ENCODE measurements around the gene RAD51D.
"Not testable (repeated sequence)": the region's sequence is repeated elsewhere in the genome, so short reads cannot be mapped to it uniquely, and the experiment has no call there.

The RAD51D gene

DNA sequence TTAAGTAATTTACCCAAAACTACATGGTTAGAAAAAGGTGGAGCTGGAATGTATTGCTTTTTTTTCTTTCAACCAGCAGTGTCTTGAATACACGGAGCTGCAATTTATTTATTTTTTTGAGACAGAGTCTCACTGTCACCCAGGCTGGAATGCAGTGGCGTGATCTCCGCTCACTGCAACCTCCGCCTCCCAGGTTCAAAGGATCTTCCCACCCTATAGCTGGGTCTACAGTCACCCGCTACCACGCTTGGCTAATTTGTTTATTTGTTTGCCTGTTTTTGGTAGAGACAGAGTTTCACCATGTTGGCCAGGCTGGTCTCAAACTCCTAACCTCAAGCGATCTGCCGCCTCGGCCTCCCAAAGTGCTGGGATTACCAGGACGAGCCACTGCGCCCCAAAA is 29.0 kb downstream of the RAD51D start:
- not testable (repeated sequence) for DNase-seq (ENCODE audit: low spot score)

DNA sequence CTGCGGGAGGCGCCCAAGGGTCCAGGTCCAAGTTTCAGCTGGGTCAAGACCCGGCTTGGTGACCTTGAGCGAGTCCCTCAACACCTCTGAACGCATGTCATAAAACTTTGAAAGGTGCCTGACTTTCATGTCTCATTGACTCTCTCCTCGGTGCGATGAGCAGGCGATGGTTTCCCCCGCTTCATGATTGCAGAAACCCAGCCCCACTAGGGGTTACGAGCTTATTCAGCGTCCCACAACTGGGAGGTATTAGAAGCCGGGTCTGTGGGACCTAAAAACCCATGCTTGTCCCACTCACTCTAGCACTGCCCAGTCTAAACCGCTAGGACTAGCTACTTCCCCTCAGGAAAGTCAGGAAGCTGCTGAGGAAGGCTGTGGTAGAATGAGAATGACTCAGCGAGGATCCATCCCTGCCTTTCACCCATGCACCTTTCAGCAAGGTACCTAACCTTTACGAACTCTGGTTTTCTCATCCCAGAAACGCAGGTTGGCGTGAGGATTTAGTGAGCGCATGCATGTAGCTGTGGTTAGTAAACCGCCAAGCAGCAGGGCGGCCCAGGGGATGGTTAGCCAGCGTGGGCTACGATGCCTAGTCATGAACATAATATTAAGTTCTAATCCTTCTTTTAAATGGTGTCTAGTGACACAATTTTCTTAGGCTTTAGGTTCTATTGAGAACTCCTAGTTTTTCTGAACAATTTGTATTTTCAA is 29.9 kb downstream of the RAD51D start:
- DNase-seq (ENCODE audit: low spot score), result no peak

DNA sequence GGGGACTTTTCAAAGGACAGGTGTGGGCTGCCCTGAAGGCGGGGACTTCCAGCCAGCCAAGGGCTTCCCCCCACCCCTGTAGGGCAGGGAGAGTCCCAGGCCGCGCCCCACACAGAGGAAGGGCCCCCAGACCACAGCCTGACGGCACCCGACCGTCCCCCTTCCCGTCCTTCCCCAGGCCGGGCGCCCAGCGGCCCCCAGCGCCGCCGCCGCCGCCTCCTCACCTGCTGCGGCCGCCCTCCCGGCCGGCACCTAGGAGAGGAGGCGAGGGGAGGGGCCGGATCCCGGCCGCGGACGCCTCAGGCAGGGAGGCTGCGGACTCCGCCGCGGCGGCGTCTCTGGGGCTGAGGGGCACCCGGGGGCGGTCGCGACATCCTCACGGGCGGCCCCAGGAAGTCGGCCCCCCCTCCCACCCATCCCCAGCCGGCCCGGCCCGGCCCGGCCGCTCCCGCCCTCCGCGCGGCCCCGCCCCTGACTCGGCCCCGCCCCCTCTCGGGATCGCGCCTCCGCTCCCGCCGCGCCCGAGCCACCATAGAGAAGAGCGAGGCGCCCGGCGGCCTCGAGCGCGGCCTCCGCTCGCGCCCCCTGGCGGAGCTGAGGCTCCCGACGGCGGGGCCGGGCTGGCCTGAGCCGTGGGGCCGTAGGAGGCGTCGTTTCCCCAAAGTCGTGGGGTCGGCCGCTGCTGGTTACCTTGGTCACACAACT is 30.6 kb downstream of the RAD51D start:
- DNase-seq (ENCODE audit: low spot score), result peak; percentile 95

DNA sequence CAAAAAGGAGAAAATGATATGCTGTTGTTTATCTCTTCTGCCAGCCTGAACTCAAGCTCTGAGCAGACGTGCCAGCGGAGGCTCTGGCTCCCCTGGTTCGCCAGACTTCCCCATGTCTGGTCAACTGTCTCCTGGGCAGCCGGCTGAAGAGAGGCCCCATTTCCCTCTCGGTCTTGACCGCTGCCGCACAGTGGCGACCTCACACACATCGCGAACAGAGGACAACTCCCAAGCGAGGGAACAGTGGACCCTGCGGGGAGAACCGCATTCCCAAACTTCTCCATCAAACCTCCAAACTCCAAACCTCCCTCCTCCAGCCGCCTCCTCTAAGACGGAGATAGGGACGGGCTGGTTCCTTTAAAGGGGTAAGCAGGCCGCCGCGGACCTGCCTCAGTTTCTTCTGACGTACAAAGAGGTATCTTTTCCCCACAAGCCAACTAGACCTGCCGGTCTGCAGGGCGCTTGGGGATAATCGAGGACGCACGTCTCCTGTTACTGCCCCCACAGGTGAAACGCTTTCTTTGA is 31.2 kb downstream of the RAD51D start:
- peak; percentile 55 for DNase-seq (ENCODE audit: low spot score)

DNA sequence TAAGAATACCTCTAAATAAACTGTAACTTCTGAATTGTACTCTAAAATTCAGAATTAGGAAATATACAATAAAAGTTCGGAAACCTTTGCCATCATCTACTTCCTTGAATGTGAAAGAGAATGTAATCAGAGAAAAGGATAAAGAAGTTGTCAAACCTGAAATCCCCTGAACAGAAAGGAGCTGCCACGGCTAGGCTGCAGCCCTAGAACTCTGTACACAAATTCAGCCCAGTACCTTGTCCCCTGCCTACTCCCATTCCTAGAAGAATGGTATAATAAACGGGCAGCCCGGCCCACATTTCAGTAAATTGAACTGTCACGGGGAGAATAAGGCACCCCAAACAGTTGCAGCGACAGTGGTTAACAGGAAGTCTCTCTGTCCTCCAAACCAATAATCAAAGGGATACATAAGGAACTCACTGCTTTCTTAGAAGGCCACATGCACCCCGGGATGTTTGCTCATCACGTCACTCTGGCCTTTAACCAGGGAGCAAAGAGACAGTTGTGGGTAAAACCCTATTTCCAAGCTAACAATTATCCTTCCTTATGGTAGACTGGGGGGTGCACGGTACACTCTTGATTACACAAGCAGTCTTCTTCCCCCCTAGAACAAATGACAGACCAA is 31.8 kb downstream of the RAD51D start:
- DNase-seq (ENCODE audit: low spot score), result no peak

DNA sequence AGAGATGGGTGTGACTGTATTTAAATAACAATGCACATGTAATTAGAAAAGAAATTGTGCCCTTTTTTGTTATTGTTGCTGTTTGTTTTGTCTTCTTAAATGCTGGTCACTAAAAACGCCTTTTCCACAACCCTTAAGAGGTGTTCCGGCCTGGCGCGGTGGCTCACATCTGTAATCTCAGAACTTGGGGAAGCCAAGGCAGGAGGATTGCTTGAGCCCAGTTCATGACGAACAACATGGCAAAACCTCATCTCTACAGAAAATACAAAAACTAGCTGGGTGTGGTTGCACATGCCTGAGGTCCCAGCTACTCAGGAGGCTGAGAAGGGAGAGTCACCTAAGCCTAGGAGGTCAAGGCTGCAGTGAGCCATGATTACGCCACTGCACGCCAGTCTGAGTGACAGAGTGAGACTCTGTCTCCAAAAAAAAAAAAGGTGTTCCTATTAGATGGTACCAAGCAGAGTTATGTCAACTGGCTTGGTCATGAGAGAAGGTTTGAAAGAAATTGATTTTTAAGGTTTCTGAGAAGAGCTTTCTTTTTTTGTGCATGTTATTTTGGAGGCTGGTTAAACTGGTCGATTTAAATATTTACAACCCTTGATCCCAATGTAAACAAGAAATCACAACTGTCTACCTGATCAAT is 32.6 kb downstream of the RAD51D start:
- no peak for DNase-seq (ENCODE audit: low spot score)

DNA sequence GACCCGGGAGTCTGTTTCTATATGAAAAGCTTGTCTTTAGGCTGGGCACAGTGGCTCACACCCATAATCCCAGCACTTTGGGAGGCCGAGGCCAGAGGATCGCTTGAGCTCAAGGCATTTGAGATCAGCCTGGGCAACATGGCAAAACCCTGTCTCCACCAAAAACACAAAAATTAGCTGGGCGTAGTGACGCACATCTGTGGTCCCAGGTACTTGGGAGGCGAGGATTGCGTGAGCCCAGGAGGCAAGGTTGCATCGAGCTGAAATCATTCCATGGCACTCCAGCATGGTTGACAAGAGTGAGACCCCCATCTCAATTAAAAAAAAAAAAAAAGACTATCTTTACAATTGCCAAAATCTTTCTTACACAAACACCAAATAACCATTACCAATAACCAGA is 33.5 kb downstream of the RAD51D start:
- DNase-seq (ENCODE audit: low spot score), result no peak

DNA sequence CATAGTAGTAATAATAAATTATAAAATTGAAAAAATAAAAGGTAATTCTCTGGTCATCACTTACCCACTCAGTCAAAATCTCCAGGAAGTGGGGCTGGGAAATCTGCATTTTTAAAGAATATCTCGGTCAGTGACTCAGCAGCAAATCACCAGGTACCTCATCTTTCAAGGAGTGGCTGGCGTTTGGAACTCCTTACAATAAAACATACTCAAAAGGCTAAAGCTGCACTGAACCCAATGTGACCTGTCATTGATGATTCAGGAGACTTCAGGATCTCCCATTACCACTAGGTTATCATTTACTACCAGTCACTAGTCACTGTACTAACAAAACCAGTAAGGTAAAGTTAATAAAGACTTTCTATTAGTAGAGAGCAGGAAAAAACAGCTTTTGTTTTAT is 34.7 kb downstream of the RAD51D start:
- no peak for DNase-seq (ENCODE audit: low spot score)

DNA sequence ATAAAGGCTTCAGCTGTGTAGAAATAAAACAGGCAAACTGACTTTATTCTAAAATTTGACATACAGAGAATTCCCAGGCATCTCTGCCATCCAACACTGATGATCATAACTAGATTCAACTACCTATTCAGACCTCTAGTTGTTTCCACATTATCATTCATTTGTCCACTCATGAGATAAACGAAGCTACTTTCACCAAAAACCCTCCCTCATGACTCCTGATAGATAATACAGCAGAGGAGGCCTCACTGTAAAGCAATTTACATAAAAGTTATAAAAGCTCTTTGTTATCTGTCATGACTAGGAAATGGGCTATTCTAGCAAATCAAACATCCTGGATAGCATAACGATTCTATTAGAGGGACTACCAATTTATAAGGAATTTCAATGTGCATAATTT is 36.6 kb downstream of the RAD51D start:
- no peak for DNase-seq (ENCODE audit: low spot score)

DNA sequence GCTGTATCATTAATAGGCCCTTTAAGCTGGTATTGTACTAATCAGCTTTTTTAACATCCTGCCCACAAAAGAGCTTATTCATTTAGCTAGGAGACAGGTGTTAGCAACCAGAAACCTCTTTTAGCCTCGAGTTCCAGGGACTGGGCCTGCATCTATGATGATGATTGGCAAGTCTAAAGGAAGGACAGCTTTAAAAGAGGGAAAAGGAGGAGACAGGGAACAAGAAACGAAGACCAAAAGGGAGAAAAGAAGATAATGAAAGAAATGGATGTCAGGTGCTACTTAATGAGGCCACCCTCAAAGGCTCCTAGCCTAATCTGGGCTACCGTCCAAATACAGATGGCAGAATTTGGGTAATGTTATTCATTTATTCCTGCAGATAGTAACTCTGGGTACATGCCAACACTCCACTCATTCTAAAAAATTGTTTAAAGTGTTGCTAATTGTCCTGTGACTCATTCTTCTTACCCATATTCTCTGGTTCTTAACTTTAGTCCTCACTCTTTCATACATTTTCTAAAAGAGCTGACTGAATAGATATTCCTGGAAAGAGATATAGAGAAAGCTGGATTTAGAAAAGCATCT is 37.5 kb downstream of the RAD51D start:
- peak; percentile 68 for DNase-seq (ENCODE audit: low spot score)

DNA sequence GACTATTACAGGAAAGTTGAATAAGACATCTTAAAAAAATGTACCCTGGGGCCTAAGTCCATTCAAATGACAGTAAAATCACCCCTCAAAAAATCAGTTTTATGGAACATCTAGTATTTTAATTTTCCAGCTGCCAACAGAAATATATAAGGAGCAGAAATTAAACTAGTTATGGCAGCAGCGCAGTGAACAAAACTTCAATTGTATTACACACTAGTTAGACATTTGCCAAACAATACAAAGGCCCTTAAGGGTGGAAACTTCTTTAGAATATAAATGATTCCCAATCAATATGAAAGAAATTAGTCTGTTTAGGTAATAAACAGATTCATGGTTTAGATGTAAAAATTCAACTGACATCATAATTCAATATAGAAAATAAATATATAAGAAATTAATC is 38.0 kb downstream of the RAD51D start:
- DNase-seq (ENCODE audit: low spot score), result no peak

DNA sequence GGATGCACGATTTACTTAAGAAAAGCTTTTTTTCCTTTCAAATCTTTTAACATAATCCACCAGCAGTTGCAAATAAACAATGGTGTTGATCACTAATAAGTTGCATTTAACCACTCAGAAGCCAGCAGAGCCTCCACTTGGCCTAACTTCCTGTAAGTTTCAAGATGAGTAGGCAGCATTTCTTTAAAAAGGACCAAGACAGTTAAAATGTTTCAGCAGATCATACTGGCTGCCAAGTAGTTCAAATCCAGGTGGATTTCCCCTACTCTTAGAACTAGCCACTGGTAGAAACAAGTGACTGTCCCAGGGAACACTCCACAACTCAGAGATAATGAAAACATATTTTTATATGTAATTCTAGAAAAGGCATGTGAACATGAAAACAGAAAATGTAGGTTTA is 39.1 kb downstream of the RAD51D start:
- no peak for DNase-seq (ENCODE audit: low spot score)

DNA sequence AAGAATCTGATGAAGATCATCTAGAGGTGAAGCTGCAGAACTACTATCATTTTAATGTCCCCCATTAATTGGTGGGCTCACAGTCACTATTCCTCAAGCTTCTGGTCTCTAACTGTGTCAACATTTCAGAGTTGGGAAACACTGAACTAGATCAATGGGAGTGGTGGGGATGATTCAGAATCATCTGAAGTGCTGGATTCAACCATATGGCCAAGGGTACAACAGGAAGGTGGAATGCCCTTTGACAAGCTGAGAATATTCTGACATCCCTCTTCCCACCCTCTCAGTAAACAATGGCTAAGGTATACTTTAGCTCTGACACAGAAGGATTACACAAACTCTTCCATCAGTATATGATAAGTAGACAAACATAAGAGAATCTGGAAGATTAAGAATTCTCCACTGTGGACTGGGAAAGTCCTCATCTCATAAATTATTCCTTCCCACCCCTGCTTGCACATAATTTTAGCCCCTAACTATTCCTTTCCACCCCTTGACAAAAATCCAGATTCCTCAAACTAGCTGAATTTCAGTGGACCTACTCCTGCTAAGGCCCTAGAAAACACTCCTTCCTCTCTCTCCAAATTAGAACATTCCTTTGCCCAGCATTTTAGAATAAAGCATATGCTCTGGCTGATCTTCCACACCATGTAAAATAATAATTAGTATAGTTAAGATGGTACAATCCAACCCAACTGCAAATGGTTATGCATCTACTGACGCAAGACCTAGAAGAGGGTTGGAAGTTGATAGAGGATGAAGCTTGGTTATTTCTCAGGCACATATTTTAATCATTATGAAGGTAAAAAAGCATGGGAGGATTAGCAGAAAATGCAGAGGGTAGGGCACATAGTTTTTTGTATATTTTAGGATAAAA is 39.9 kb downstream of the RAD51D start:
- no peak for DNase-seq (ENCODE audit: low spot score)

DNA sequence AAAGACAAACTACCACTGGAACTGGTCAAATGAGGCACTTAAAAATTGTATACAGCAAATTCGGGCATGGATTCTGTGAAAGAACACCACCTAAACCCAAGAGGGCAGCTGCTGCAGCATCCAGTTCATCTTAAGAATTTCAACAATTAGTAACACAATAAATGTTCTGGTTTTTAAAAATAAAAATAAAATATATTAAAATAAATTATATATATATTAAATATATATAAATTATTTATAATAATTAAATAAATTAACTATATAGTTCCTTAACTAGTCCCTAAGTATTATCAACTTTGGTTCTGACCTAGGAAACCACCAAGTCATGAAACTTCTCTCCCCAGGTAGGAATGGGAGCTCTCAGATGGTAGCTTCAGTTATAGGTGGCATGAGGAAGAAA is 42.8 kb downstream of the RAD51D start:
- DNase-seq (ENCODE audit: low spot score), result no peak

DNA sequence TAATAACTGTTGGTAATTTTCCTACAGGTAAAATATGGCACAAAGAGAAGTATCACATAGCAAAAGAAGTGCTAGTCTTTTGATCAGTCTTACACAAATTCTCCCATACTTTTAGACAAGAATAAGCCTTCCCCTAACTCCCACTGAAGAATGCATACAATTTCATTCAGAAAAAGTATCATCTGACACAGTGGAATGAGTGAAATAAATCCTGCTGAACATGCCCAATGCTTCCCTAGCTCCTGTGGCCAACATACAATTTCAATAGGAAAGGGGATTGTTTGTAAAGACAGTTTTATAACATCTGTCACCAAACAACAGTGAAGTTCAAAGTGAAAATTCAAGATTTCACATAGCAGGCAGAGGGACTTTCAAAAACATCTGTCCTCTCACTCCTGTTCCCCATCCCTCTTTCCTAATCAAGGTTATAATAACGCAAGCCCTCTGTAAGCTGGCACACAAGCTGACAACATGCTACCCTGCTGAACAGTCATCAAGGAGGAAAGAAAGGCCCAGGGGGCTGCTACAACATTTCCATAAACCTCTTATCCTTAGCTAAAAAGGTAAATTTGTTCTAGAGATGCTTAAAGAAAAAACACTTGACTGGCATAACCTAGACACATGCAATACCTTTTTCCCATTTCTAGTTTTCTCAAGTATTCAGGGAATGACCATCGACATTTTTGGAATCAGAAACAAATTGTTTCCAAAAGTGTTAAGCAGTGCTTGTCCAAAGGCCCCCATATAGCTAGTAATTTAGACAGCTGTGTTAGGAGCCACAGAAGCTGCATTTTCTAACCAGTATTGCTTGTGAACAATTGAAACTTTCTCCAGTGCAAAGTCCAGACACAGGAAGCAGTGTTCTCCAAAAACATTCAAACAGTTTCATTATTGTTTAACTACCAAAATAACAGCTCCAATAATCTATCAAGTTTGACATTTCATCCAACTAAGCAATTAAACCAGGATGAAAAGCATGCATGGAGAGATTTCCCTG is 44.7 kb downstream of the RAD51D start:
- DNase-seq (ENCODE audit: low spot score), result no peak

DNA sequence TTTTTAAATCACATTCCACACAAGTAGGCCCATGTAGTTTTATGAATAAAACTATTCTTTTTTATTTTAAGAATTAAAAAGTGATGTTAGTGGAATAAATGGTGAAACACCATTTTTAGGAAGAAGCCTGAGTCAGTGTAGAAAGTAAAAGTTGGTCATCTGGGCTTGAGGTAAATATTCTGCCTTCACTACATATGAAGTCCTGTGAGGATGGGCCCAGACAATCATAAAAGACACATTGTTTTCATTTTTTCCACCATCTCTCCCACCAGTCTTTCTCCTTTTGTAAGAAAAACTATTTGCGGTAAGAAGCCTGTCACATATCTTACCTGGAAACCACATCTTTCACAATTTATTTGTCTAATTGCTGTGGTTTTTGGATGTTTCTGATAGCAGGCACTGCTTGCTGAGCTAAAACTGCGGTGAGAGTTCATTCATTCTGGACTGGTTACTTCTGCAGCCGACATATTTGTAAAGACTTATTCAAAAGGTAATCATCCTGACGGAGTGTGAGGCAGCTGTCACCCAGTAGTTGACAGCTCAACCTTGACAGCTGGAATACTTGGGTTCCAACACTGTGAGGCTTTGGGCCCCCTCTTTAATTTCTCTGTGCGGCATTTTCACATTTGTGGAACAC is 45.6 kb downstream of the RAD51D start:
- DNase-seq (ENCODE audit: low spot score), result no peak

DNA sequence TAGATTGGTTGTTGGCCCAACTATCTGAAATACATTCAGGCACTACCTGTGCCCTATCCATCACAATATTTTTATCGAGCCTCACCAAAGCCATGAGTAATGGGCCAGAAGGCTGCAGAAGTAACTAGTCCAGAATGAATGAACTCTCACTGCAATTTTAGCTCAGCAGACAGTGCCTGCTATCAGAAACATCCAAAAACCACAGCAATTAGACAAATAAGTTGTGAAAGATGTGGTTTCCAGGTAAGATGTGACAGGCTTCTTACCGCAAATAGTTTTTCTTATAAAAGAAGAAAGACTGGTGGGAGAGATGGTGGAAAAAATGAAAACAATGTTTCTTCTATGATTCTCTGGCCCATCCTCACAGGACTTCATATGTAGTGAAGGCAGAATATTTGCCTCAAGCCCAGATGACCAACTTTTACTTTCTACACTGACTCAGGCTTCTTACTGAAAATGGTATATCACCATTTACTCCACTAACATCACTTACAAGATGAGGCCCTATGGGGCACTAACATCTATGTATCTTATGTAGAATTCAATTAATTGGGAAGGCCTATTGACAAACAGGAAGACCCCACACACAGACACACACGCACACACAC is 46.4 kb downstream of the RAD51D start:
- no peak for DNase-seq (ENCODE audit: low spot score)

DNA sequence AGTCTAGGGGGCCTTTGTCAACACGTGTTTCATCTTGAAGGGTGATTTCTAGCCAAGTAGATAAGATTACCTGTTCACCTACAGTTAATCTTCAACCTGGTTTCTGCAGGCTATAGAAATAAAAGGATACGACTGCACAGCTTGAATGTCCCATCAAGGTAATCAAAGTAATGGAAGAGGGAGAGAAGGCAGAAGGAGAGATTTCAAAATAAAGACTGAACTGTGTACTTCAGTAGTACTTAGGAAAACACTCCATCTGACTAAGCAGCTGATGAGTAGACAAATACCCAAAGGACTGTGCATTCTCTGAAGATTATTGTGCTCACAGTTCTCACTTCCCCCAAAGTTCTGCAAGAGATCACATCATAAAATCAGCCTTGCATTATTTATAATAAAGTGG is 50.3 kb downstream of the RAD51D start:
- peak; percentile 58 for DNase-seq (ENCODE audit: low spot score)

DNA sequence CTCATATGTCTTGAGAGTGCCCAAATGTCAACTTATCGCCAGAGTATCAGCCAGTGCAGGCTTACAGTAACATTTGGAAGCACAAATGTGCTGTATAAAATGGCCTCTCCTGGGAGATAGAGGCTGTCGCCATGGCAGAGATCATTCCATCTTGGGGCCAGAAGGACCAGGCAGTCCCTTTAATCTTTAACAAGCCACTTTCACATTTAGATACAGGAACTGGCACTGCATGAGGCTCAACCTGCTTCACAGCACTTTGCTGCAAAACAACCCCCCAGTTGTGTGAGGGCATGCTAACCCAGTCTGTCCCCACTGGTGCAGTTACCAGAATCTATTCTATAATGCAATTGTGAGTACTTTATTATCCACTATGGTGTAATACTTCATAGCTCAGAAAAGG is 51.4 kb downstream of the RAD51D start:
- DNase-seq (ENCODE audit: low spot score), result no peak
